Measurements from ENCODE around the gene NLRP1.

- TF ChIP-seq ZNF124 (CRISPR knock-in tag; IDR thresholded peaks at IDR 0.05) (no peak), POLR2A (conservative IDR thresholded peaks at IDR 0.05) (no peak), CTCF (IDR thresholded peaks at IDR 0.05 in 2 of 3, conservative IDR thresholded peaks at IDR 0.05 in 1 of 3; ENCODE audit: insufficient read depth in 2 of 3, low read depth in 1 of 3, low read length in 3 of 3) (no peak), SIX5 (IDR thresholded peaks at IDR 0.05; ENCODE audit: borderline replicate concordance in 1 of 2, insufficient read depth in 1 of 2, low read depth in 1 of 2, low read length in 2 of 2) (no peak), MXI1 (IDR thresholded peaks at IDR 0.05; ENCODE audit: low read depth, low read length) (no peak), YY1 (IDR thresholded peaks at IDR 0.05; ENCODE audit: borderline replicate concordance in 1 of 3, control insufficient read depth in 1 of 3, extremely low read depth in 1 of 3, insufficient read depth in 3 of 3, insufficient read length in 1 of 3, insufficient replicate concordance in 2 of 3, low read depth in 1 of 3, low read length in 2 of 3) (no peak), HNRNPL (IDR thresholded peaks at IDR 0.05; ENCODE audit: low read depth, low read length) (no peak), NFIC (IDR thresholded peaks at IDR 0.05) (no peak)
- TF ChIP-seq, protein P1, sequence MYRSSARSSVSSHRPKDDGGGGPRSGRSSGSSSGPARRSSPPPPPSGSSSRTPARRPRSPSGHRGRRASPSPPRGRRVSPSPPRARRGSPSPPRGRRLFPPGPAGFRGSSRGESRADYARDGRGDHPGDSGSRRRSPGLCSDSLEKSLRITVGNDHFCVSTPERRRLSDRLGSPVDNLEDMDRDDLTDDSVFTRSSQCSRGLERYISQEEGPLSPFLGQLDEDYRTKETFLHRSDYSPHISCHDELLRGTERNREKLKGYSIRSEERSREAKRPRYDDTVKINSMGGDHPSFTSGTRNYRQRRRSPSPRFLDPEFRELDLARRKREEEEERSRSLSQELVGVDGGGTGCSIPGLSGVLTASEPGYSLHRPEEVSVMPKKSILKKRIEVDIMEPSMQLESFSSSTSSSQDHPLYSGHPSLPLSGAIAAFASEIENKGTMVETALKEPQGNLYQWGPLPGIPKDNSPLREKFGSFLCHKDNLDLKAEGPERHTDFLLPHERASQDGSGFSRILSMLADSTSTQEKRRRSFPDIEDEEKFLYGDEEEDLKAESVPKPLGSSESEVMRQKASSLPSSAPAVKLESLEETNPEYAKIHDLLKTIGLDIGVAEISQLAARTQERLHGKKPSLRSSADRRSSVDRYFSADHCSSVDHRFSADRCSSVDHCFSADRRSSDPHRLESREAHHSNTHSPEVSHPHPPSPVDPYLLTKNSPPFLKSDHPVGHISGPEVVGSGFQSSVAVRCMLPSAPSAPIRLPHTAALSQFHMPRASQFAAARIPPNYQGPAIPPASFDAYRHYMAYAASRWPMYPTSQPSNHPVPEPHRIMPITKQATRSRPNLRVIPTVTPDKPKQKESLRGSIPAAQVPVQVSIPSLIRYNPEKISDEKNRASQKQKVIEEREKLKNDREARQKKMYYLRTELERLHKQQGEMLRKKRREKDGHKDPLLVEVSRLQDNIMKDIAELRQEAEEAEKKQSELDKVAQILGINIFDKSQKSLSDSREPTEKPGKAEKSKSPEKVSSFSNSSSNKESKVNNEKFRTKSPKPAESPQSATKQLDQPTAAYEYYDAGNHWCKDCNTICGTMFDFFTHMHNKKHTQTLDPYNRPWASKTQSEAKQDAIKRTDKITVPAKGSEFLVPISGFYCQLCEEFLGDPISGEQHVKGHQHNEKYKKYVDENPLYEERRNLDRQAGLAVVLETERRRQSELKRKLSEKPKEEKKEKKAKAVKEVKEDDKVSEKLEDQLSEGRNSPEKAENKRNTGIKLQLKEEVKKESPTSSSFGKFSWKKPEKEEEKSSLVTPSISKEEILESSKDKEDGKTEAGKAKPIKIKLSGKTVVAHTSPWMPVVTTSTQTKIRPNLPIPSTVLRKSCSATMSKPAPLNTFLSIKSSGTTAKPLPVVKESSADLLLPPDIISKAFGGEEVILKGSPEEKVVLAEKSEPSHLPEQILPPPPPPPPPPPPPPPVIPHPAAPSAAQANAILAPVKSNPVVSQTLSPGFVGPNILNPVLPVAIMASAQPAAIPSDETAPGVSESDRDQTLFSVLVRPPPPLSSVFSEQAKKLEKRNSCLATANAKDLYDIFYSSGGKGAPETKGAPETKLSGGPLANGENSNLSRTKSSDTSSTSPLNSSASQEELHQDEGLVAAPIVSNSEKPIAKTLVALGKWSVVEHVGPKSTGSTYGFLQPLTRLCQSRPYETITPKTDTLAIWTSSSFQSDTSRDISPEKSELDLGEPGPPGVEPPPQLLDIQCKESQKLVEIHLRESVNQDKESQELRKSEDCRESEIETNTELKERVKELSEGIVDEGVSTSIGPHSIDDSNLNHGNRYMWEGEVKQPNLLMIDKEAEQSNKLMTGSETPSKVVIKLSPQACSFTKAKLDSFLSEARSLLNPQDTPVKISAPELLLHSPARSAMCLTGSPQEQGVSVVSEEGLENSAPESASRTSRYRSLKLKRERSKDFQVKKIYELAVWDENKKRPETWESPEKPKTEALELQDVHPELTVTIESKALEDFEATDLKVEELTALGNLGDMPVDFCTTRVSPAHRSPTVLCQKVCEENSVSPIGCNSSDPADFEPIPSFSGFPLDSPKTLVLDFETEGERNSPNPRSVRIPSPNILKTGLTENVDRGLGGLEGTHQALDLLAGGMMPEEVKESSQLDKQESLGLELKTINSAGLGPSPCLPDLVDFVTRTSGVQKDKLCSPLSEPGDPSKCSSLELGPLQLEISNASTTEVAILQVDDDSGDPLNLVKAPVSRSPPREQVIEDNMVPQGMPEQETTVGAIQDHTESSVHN (IDR thresholded peaks at IDR 0.05; ENCODE audit: borderline replicate concordance in 1 of 2, low read depth in 1 of 2), result no peak
Measured at GRCh38 chr17:5522476-5522875, 61.8 kb downstream of the NLRP1 start.

Data from K562 (cell line).